GM18502 (cell line): ENCODE results near the gene IFT81.
"Not testable (repeated sequence)": the region's sequence is repeated elsewhere in the genome, so short reads cannot be mapped to it uniquely, and the experiment has no call there.

Experiments
- ATAC-seq: cut with Tn5 transposase; IDR thresholded peaks from one replicate; pipeline ENCODE4 v1.9.1; 2021; ENCODE audit warnings: mild to moderate bottlenecking; ENCODE audit not compliant: unreplicated experiment, poor library complexity

IFT81 gene

DNA sequence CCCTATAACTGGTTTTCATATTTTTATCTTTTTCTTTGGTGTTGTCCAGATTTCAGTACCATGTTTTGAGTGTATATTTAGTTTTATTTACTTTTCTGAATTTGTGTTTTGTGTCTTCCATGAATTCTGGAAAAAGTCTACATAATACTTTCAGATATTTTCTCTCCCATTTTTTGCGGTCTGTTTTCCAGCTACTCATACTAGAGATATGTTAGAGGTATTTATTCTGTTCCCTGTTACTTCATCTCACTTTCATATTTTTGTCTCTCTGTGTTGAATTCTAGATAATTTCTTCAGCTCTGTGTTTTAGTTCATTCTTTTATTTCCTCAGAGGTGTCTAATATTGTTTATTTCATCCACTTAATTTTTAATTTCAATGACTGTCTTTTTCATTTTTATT, 74.2 kb downstream of the IFT81 start:
- no peak for ATAC-seq

DNA sequence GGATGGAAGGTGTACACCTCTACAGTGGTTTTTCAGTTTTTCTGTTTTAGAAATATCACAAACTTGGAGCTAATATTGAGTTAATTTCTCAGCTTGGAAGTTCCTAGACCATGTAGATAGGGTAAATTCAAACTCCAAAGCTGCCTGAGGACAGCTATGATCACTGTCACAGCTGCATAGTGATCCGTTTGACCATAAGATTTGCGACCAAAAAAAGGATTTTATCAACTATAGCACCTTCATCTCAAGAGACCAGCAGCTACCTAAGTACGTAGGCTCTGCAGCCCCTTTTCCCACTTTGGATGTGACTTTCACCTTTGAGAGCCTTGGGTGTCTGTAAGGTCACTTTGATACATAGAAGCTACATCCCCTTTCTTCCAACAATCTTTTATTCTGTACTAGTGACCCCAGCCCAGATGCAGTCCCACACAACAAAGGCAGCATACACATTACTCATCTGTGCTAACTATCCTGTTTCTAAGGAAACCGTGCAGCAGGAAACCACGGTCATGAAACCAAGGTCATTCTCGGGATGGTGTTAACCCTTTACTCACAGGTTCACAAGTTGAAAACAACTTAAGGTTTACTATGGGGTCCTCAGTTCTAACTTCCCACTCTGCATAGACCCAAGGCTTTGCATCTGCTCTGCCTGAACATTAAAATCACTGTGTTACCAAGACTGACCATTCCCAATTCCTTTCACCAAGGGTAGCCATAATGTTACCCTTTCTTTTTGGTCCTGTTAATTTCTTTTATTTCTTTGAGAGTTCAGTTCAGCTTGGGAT, 75.4 kb downstream of the IFT81 start:
- no peak for ATAC-seq

- ATAC-seq = no peak
Observed at GRCh38 chr12:110200124-110200417, 75.9 kb downstream of the IFT81 start.

- no peak for ATAC-seq
Observed at GRCh38 chr12:110201995-110202394, 77.8 kb downstream of the IFT81 start.

DNA sequence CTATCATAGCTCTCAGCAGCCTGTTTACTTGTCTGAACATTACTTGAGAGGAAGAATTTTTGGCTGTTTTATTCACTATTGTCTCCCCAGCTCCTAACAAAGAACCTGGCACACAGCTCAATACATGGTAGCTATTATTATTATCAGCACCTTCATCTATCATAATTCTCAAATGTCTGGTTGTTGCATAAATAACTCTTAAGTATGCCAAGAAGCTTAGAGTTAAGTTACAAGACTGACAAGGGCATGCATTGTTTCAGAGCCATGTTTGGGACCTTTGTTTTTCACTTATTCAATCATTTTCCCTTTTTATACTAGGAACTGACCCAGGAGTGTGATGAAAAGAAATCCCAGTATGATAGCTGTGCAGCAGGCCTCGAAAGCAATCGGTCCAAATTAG, 79.4 kb downstream of the IFT81 start:
- no peak for ATAC-seq

DNA sequence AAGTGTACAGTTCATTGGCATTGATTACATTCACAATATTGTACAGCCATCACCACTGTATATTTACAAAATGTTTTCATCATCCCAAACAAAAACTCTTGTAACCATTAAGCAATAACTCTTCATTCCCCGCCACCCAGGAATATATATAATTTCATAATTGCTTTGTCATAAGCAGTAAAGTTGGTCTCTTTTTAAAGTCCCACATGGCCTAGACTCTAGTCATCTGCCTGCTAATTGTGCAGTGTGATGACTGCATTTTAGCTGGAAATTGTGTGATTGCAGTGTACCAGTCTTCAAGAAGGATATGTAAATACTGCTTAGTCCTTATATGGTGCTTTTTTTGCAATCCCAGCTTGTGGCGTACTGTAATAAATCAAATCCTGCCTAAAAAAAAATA, 81.8 kb downstream of the IFT81 start:
- ATAC-seq = no peak

- ATAC-seq = not testable (repeated sequence)
Observed at GRCh38 chr12:110211639-110212536, 87.7 kb downstream of the IFT81 start.

GRCh38 chr12:110217996-110218674, 94.0 kb downstream of the IFT81 start:
- ATAC-seq = no peak

- ATAC-seq = no peak
Observed at GRCh38 chr12:110222027-110222426, 97.9 kb downstream of the IFT81 start.

DNA sequence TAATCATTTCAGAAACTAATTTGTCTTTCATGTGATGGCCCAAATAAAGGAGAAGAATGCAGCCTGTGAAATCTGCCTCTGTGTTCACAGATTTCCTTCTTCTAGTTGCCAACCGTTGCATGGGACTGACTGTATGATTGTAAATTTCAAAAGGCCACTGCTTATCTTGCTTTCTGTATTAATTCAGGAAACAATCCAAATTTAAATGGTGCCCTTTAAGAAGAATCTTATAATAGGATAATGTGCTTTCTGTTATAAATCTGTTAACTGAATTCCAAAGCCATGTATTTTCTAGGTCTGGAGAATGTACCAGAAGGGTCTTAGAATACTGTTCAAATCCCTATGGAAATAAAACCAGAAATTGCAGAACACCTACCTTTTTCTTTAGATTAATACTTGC, 98.3 kb downstream of the IFT81 start:
- ATAC-seq = no peak

- ATAC-seq = no peak
Observed at GRCh38 chr12:110223777-110224378, 99.7 kb downstream of the IFT81 start.

GRCh38 chr12:110224379-110225304, 100.5 kb downstream of the IFT81 start:
- no peak for ATAC-seq

DNA sequence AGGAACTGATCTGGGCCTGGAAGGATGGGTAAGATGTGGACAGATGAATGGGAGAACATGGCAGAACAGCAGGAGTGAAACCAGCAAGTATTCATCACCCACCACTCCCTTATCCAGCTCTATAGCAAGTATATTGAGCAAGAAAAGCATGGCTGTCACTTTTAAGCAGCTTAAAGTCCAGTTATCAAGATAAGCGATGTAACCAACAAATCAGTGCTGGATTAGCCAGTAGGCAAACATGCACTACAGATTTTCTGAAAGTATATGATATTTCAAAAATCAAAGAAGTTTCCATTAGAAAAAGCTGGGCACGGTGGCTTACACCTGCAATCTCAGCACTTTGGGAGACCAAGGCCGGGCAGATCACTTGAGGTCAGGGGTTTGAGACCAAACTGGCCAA, 103.0 kb downstream of the IFT81 start:
- ATAC-seq = no peak

DNA sequence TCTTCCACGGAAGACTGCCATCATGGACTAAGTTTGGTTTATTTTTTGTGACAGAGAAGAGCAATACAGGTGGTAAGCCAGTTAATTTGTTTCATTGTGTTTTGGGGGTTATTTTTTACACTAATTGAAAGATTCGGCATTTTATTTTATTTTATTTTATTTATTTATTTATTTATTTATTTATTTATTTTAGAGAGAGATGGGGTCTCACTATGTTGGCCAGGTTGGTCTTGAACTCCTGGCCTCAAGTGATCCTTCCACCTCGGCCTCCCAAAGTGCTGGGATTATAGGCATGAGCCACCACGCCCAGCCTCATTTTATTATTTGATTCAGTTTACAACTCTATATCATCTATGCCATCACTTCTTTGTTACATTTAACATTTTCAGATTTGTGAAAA, 104.2 kb downstream of the IFT81 start:
- not testable (repeated sequence) for ATAC-seq

GRCh38 chr12:110228756-110229155, 104.6 kb downstream of the IFT81 start:
- ATAC-seq = no peak

DNA sequence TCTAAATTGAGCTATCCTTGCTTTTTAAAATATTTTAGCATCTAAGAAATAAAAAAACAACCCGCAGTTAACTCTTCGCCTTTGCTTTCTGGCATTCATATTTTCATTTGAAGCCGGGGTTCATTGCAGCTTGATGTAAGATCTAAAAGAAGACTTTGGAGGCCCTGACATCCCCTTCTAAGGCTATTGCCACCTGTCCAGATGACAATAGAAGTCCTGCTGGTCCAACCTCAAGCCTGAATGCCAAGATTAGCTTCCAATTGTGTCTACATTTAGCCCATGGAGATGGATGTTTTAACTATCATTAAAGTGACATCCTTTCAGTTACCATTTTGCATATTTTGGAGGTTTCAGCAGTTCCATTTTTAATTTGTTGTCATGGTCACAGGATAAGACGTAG, 105.3 kb downstream of the IFT81 start:
- no peak for ATAC-seq

DNA sequence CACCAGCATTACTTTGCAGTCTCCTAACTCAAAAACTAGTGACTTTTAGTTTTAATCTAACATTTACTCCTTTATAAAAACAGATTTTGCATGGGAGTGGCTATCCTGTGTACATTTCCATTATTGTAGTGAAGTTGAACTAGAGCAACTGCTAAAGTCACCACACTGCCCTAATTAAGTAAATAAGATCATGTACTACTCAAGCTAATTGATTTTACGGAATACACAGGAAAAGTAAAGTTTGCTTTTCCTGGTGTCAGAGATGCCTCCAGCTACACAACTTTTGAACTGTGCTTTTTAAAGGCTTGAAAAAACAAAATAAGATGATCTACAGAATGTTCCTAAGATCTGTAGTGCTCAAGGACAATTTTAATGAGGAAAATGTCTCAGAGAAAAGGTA, 106.5 kb downstream of the IFT81 start:
- ATAC-seq = no peak

- ATAC-seq = no peak
Observed at GRCh38 chr12:110233212-110233903, 109.2 kb downstream of the IFT81 start.

DNA sequence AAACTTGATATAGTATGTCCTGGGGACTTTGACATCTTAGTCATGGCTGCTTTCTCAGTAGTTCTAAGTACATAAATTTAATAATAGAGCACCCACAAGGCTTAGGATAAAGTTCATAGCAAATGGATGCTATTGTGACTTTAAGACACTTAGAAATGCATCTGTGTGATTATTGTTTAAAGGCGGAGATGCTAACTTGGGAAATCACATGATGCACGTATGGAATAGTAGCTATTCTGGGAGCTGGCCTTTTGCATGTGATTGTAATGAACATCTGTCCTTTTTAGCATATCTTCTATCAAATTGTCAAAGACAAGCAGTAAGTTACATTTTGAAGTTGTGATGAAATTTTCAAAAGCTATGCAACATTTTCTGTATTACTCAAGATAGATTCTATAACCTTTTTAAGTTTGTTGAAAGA, 110.2 kb downstream of the IFT81 start:
- ATAC-seq = no peak
